Esophagus squamous epithelium (tissue), 5 donors: Measurements from ENCODE around the gene GRHL1. TPM values are rescaled to one million over a fixed set of nuclear protein-coding genes. Genes with fewer than 3 reads are reported as not detected.

Experiments
- DNase-seq: peaks from one replicate; lab custom pipeline; 2025; lab: John Stamatoyannopoulos, UW
- H3K27ac ChIP-seq, 4 donors: fragments of 200-600 bp; sonication (generic); one replicate each; pipeline ENCODE4 v1.5.1; 2016 to 2019; ENCODE audit warnings: mild to moderate bottlenecking in 1 of 4
- H3K27me3 ChIP-seq, 4 donors: fragments of 200-600 bp; sonication (generic); 1 replicate in 3 of 4; 2 replicates in 1 of 4; pipeline versions ENCODE4 v1.5.1 to v1.6.0; 2017 to 2021; ENCODE audit warnings: antibody characterized with exemption in 1 of 4
- H3K36me3 ChIP-seq, 3 donors: fragments of 200-600 bp; sonication (generic); one replicate each; pipeline ENCODE4 v1.5.1; 2016 to 2019
- H3K4me1 ChIP-seq, 3 donors: fragments of 200-600 bp; sonication (generic); one replicate each; pipeline ENCODE4 v1.5.1; 2017 to 2019
- H3K4me3 ChIP-seq, 4 donors: fragments of 200-600 bp; sonication (generic); 1 replicate in 3 of 4; 2 replicates in 1 of 4; pipeline ENCODE4 v1.5.1; 2016 to 2019; ENCODE audit warnings: mild to moderate bottlenecking in 2 of 4, moderate library complexity in 1 of 4
- H3K9me3 ChIP-seq, 3 donors: fragments of 200-600 bp; sonication (generic); one replicate each; pipeline ENCODE4 v1.5.1; 2016 to 2019
- CTCF ChIP-seq, 6 experiments: fragments of 450-650 bp in 4 of 6; fragments of 200-600 bp in 2 of 6; sonication (generic) in 2 of 6; IDR thresholded peaks; one replicate each; pipeline ENCODE4 v1.5.1; 2016 to 2019; ENCODE audit warnings: antibody characterized with exemption in 6 of 6, mild to moderate bottlenecking in 4 of 6, moderate library complexity in 4 of 6
- POLR2A ChIP-seq, 4 donors: fragments of 450-650 bp; IDR thresholded peaks; one replicate each; pipeline ENCODE4 v1.6.1; 2017; ENCODE audit warnings: antibody characterized with exemption in 4 of 4, mild to moderate bottlenecking in 4 of 4, moderate library complexity in 3 of 4
- WGBS, 2 donors: methylation state at CpG; one replicate each; pipeline ENCODE4 v1.1.5; 2018; 5-methylcytosine and 5-hydroxymethylcytosine counted together
- intact Hi-C: fragments of 100-400 bp; cut with DNase I; formaldehyde crosslinking; loops from one replicate; pipeline ENCODE4 v1.15.0; 2022
- total RNA-seq, 4 donors: library from RNA; depleted of rRNA; stranded (reverse); fragments of >200 nt; gene quantifications; one replicate each; pipeline ENCODE4 v1.1.0, GENCODE V29; 2016
- donor health status: DM: yes; HTN: yes; CAD: no.

The GRHL1 gene
- total RNA-seq, 4 donors from 2014 or later = 76.3 to 192 (median 115) TPM

- no peaks in the 10 kb centered on the region for H3K9me3 ChIP-seq
- H3K27ac ChIP-seq = peak overlapping the region in 3 of 4 donors; percentile 55 to 69 (median 56)
- TF ChIP-seq POLR2A (IDR thresholded peaks at IDR 0.05) = no peak
- TF ChIP-seq CTCF (IDR thresholded peaks at IDR 0.05) = no peak
- H3K36me3 ChIP-seq = peaks cover 0 to 86% (median 3%) of the 10 kb centered on the region in 3 donors
- no peak for DNase-seq
- 85 to 90% methylated on average over 5 of the region's 5 CpGs for WGBS, 2 donors
- intact Hi-C loops = no loop called here
- H3K27me3 ChIP-seq = no peaks in the 10 kb centered on the region
- peaks cover 8 to 41% (median 15%) of the 10 kb centered on the region in 3 donors for H3K4me1 ChIP-seq
- no peak overlapping the region for H3K4me3 ChIP-seq
These were observed 34.2 kb downstream of the GRHL1 start for GRCh38 chr2:9985531-9986328.

- intact Hi-C loops = no loop called here
- Histone ChIP-seq H3K4me3 (no peak overlapping the region), H3K27ac (no peak overlapping the region), H3K4me1 (peaks cover 13 to 52% (median 29%) of the 10 kb centered on the region in 3 donors), H3K27me3 (no peaks in the 10 kb centered on the region), H3K36me3 (peaks cover 0 to 84% (median 3%) of the 10 kb centered on the region in 3 donors), H3K9me3 (no peaks in the 10 kb centered on the region)
- DNase-seq = no peak
- TF ChIP-seq CTCF (IDR thresholded peaks at IDR 0.05) = no peak
- WGBS, 2 donors = 94 to 98% methylated on average over 4 to 5 of the region's 5 CpGs
These were observed 36.8 kb downstream of the GRHL1 start for GRCh38 chr2:9988320-9988719.

- Histone ChIP-seq H3K27me3 (no peaks in the 10 kb centered on the region), H3K9me3 (no peaks in the 10 kb centered on the region), H3K4me1 (peaks cover 9 to 42% (median 27%) of the 10 kb centered on the region in 3 donors), H3K27ac (peak overlapping the region in 2 of 4 donors; percentile 30 to 34), H3K36me3 (peaks cover 0 to 94% (median 5%) of the 10 kb centered on the region in 3 donors), H3K4me3 (no peak overlapping the region)
- no peak for TF ChIP-seq CTCF (IDR thresholded peaks at IDR 0.05)
- no peak for TF ChIP-seq POLR2A (IDR thresholded peaks at IDR 0.05)
- WGBS, 2 donors = 23 to 39% methylated on average over 6 of the region's 6 CpGs
- no peak for DNase-seq
- intact Hi-C loops = no loop called here
These were observed 39.2 kb downstream of the GRHL1 start for GRCh38 chr2:9990736-9991135.

GRCh38 chr2:9991221-9991620, 39.7 kb downstream of the GRHL1 start:
- no peak for DNase-seq
- peak overlapping the region in 3 of 4 donors; percentile 12 to 30 (median 13) for H3K27ac ChIP-seq
- H3K36me3 ChIP-seq = peaks cover 0 to 94% (median 5%) of the 10 kb centered on the region in 3 donors
- intact Hi-C loops = no loop called here
- H3K27me3 ChIP-seq = no peaks in the 10 kb centered on the region
- no peak for TF ChIP-seq POLR2A (IDR thresholded peaks at IDR 0.05)
- H3K4me1 ChIP-seq = peaks cover 9 to 42% (median 27%) of the 10 kb centered on the region in 3 donors
- WGBS, 2 donors = 67 to 68% methylated on average over 1 of the region's 1 CpG
- no peak overlapping the region for H3K4me3 ChIP-seq
- H3K9me3 ChIP-seq = no peaks in the 10 kb centered on the region

GRCh38 chr2:9991829-9992273, 40.4 kb downstream of the GRHL1 start:
- no peak overlapping the region for H3K4me3 ChIP-seq
- no peak for DNase-seq
- 64 to 82% methylated on average over 6 of the region's 6 CpGs for WGBS, 2 donors
- intact Hi-C loops = no loop called here
- H3K9me3 ChIP-seq = no peaks in the 10 kb centered on the region
- peak overlapping the region in 3 of 4 donors; percentile 9 to 13 (median 12) for H3K27ac ChIP-seq
- peaks cover 9 to 42% (median 27%) of the 10 kb centered on the region in 3 donors for H3K4me1 ChIP-seq
- no peak for TF ChIP-seq POLR2A (IDR thresholded peaks at IDR 0.05)
- TF ChIP-seq CTCF (IDR thresholded peaks at IDR 0.05) = no peak
- H3K27me3 ChIP-seq = no peaks in the 10 kb centered on the region
- peaks cover 0 to 94% (median 5%) of the 10 kb centered on the region in 3 donors for H3K36me3 ChIP-seq
